Lung (tissue), 12 donors: ENCODE results near the gene UBE2I. TPM values are rescaled to one million over a fixed set of nuclear protein-coding genes. Genes with fewer than 3 reads are reported as not detected.
A peak's percentile ranks its signal among the peaks of the same experiment; 100 is the strongest.

ENCODE experiments used
- ATAC-seq: fragments of 200-7000 bp; cut with Tn5 transposase; one replicate; pipeline ENCODE4 v1.9.1; 2020; ENCODE audit warnings: moderate number of reproducible peaks; ENCODE audit not compliant: insufficient read depth, low FRiP score
- DNase-seq, 3 donors: peaks; one replicate each; pipeline ENCODE4 v3.0.0-alpha.2; 2013 to 2017
- H3K27ac ChIP-seq, 2 donors: one replicate each; pipeline ENCODE4 v1.5.1; 2013; ENCODE audit warnings: mild to moderate bottlenecking in 2 of 2, moderate library complexity in 2 of 2, control low read depth in 1 of 2, inconsistent platforms in 1 of 2, low read depth in 1 of 2, low read length in 1 of 2
- H3K27me3 ChIP-seq, 3 donors: one replicate each; pipeline ENCODE4 v1.5.1; 2013; ENCODE audit warnings: low read length in 2 of 3; ENCODE audit not compliant: control insufficient read depth in 3 of 3, insufficient read depth in 3 of 3
- H3K36me3 ChIP-seq, 4 donors: one replicate each; pipeline ENCODE4 v1.5.1; 2013; ENCODE audit warnings: low read length in 4 of 4, mild to moderate bottlenecking in 1 of 4, moderate library complexity in 1 of 4; ENCODE audit not compliant: control insufficient read depth in 4 of 4, insufficient read depth in 4 of 4
- H3K4me1 ChIP-seq, 5 donors: one replicate each; pipeline ENCODE4 v1.5.1; 2013; ENCODE audit warnings: low read length in 5 of 5, mild to moderate bottlenecking in 2 of 5, moderate library complexity in 1 of 5; ENCODE audit not compliant: control insufficient read depth in 5 of 5, insufficient read depth in 5 of 5
- H3K4me3 ChIP-seq: one replicate; pipeline ENCODE4 v1.5.1; 2013; ENCODE audit warnings: mild to moderate bottlenecking, control low read depth, moderate library complexity
- H3K9ac ChIP-seq, 2 donors: one replicate each; pipeline ENCODE4 v1.5.1; 2013; ENCODE audit warnings: low read length in 2 of 2, control low read depth in 1 of 2; ENCODE audit not compliant: insufficient read depth in 1 of 2
- H3K9me3 ChIP-seq, 4 donors: one replicate each; pipeline ENCODE4 v1.5.1; 2013; ENCODE audit warnings: low read length in 3 of 4, mild to moderate bottlenecking in 1 of 4, moderate library complexity in 1 of 4; ENCODE audit not compliant: control insufficient read depth in 4 of 4, insufficient read depth in 3 of 4
- WGBS, 2 donors: extraction: QIAGEN DNeasy Blood & Tissue Kit; methylation state at CpG; one replicate each; pipeline ENCODE4 v1.1.7; 2013; 5-methylcytosine and 5-hydroxymethylcytosine counted together
- polyA plus RNA-seq, 2 donors: library from polyadenylated mRNA; stranded (reverse); fragments of 200-250 nt; gene quantifications; one replicate each; pipeline ENCODE4 v1.2.1, GENCODE V29; 2013
- total RNA-seq, 2 donors: library from RNA; depleted of rRNA in 1 of 2; stranded (reverse); fragments of >200 nt in 1 of 2; gene quantifications; one replicate each; pipeline ENCODE4 v1.2.1, GENCODE V29; 2014 to 2021
- TF ChIP-seq, protein P1 (sequence below): IDR thresholded peaks from 2 replicates; pipeline ENCODE4 v1.5.1; 2012; ENCODE audit warnings: mild to moderate bottlenecking; ENCODE audit errors: control extremely low read depth, extremely low read depth
- donor health status: control.
- donor health status: control.
- donor health status: Bipolar disorder and iron deficiency.
- donor health status: healthy.
- donor health status: DM: yes; HTN: yes; CAD: no.

The UBE2I gene
- total and polyA plus RNA-seq, 4 donors, result 63.9 to 96.8 (median 81.5) TPM

DNA sequence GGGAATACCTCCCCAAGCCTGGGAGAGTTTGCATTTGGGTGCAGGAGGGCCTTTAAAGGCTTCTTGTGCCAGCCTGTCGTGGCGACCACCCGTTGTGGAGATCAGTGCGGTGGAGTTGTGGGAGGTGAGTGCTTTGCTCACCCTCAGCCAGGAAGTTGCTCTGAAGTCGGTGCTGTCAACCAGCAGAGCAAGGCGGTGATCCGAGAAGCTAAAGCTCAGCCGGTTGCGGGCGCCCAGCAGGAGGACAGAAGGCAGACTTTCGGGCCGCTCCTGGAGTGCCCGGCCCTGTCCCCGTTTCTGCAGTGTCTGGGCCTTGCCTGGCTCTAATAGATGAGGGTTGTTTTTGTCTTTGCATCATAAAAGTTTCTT is 1.4 kb downstream of the UBE2I start:
- peak overlapping the region; percentile 63 to 82 for H3K9ac ChIP-seq
- ATAC-seq, result no peak
- H3K4me1 ChIP-seq, result peaks cover 0 to 28% (median 10%) of the 10 kb centered on the region in 5 donors
- peaks cover 0 to 29% (median 4%) of the 10 kb centered on the region in 4 donors for H3K36me3 ChIP-seq
- TF ChIP-seq, protein P1, sequence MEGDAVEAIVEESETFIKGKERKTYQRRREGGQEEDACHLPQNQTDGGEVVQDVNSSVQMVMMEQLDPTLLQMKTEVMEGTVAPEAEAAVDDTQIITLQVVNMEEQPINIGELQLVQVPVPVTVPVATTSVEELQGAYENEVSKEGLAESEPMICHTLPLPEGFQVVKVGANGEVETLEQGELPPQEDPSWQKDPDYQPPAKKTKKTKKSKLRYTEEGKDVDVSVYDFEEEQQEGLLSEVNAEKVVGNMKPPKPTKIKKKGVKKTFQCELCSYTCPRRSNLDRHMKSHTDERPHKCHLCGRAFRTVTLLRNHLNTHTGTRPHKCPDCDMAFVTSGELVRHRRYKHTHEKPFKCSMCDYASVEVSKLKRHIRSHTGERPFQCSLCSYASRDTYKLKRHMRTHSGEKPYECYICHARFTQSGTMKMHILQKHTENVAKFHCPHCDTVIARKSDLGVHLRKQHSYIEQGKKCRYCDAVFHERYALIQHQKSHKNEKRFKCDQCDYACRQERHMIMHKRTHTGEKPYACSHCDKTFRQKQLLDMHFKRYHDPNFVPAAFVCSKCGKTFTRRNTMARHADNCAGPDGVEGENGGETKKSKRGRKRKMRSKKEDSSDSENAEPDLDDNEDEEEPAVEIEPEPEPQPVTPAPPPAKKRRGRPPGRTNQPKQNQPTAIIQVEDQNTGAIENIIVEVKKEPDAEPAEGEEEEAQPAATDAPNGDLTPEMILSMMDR, result no peak
- 2 to 3% methylated on average over 14 of the region's 14 CpGs for WGBS, 2 donors
- no peak for DNase-seq
- H3K4me3 ChIP-seq, result peak overlapping the region; percentile 81
- no peaks in the 10 kb centered on the region for H3K9me3 ChIP-seq
- no peaks in the 10 kb centered on the region for H3K27me3 ChIP-seq
- H3K27ac ChIP-seq, result peak overlapping the region in 1 of 2 donors; percentile 33

DNA sequence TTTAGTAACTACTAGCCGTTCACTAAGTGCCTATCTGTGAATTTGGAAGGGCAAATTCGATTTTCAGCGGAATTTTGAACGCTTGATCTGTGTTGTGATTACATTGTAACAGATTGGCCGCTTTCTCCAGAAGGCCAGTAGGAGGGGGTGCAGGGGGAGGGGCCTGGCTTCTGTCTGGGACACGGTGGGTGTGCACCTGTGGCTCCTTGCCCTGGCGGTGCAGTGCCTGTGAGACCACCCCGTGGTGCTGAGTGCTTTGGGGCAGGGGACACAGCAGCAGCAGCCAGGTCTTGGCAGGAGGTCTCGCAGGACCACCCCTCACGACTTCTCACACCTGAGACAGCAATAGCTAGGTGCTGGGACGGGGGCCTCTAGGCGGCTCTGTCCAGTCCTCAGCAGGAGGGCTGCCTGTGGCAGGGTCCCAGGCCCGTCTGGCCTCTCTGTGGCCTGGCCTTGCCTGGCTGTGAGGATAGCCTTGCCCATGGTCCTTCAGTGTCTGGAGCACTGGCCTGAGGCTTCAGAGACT is 1.8 kb downstream of the UBE2I start:
- Histone ChIP-seq H3K9me3 (no peaks in the 10 kb centered on the region), H3K9ac (peak overlapping the region; percentile 8 to 63), H3K4me3 (peak overlapping the region; percentile 81), H3K36me3 (peaks cover 4 to 34% (median 8%) of the 10 kb centered on the region in 4 donors), H3K4me1 (peaks cover 0 to 28% (median 10%) of the 10 kb centered on the region in 5 donors), H3K27ac (peak overlapping the region in 1 of 2 donors; percentile 23), H3K27me3 (no peaks in the 10 kb centered on the region)
- no peak for ATAC-seq
- WGBS, 2 donors, result 19 to 29% methylated on average over 13 of the region's 13 CpGs
- TF ChIP-seq, protein P1, result no peak
- no peak for DNase-seq

DNA sequence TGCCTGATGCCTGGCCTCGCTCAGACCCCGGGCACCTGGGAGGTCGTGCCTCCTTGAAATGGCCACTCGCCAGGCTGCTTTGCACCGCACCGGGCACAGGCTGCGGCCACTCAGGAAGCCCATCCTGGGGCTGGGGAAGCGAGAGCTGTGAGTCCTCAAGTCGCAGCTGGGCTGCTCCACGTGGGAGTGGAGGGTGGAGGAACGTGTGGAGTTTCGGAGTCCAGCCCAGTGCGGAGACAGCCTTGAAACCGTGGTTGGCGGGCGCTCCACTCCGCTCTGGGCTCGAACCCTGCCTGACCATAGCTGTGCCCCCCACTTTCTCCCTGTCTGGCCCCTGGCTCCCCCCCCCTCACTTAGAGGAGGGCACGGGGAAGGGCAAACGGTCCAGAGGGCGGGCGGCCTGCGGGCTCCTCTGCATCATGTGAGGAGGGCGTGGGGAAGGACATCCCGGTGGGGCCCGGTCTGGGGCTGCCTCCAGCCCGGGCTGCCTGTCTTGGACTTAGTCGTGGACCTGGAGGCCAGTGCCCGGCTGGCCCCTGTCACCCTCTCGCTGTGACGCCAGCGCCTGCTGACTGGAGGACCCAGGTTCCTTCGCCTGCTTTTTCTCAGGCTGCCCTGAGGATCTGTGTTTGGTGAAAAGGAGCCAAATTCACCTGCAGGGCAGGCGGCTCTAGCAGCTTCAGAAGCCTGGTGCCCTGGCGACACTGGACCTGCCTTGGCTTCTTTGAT is 2.5 kb downstream of the UBE2I start:
- no peaks in the 10 kb centered on the region for H3K9me3 ChIP-seq
- peak overlapping the region in 1 of 2 donors; percentile 8 for H3K9ac ChIP-seq
- H3K27me3 ChIP-seq, result no peaks in the 10 kb centered on the region
- WGBS, 2 donors, result 32 to 37% methylated on average over 35 of the region's 35 CpGs
- peak overlapping the region; percentile 7 for H3K4me3 ChIP-seq
- peak overlapping the region in 1 of 2 donors; percentile 23 for H3K27ac ChIP-seq
- H3K36me3 ChIP-seq, result peaks cover 6 to 39% (median 12%) of the 10 kb centered on the region in 4 donors
- peaks cover 0 to 28% (median 10%) of the 10 kb centered on the region in 5 donors for H3K4me1 ChIP-seq
- ATAC-seq (no peak), DNase-seq (no peak)
- TF ChIP-seq, protein P1, result no peak
